ENCODE results near the gene METTL17. TPM values are rescaled to one million over a fixed set of nuclear protein-coding genes. Genes with fewer than 3 reads are reported as not detected.

The METTL17 gene
- total and polyA plus RNA-seq, 2 of the 8 experiments (the other 6 are each of a cell fraction or from before 2014, with no cell fraction given), result 73.8 to 138 TPM

DNA sequence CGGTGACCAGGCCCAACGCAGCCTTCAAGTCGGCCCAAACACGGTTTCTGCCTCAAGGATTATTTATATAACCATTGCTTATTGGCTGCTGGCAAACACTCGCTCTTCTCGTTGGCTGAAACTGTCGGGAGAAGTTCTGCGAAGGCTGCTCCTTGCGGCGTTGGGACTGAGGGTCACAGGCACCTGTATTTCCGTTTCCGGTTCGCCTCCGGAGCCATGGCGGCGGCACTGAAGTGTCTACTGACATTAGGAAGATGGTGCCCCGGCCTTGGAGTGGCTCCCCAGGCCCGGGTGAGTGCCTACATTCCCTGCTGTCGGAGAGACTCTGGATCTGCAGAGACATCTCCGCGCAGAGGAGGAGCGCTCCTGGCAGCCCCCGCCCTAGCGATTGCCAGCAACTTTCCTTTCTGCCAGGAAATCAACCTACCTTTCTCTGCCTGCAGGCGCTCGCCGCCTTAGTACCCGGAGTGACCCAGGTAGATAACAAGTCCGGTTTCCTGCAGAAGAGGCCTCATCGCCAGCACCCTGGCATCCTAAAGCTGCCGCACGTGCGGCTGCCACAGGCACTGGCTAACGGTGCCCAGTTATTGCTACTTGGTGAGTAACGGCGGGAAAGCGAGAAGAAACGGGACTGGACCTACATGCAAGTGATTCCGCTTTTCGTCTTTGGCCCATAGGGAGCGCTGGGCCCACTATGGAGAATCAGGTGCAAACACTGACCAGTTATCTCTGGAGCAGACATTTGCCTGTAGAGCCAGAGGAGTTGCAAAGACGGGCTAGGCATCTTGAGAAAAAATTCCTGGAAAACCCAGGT is at the start of gene METTL17 (continued):
- no peak for TF ChIP-seq HDAC6 (IDR thresholded peaks at IDR 0.05; ENCODE audit: low read depth, low read length)
- TF ChIP-seq EZH2 (IDR thresholded peaks at IDR 0.05; ENCODE audit: low read depth, low read length, severe bottlenecking), result no peak
- no peak for TF ChIP-seq CHD1 (IDR thresholded peaks at IDR 0.05; ENCODE audit: low read depth, low read length)
- no peak for TF ChIP-seq RBBP5 (IDR thresholded peaks at IDR 0.05; ENCODE audit: borderline replicate concordance, low read depth, low read length)
- TF ChIP-seq, protein P1, sequence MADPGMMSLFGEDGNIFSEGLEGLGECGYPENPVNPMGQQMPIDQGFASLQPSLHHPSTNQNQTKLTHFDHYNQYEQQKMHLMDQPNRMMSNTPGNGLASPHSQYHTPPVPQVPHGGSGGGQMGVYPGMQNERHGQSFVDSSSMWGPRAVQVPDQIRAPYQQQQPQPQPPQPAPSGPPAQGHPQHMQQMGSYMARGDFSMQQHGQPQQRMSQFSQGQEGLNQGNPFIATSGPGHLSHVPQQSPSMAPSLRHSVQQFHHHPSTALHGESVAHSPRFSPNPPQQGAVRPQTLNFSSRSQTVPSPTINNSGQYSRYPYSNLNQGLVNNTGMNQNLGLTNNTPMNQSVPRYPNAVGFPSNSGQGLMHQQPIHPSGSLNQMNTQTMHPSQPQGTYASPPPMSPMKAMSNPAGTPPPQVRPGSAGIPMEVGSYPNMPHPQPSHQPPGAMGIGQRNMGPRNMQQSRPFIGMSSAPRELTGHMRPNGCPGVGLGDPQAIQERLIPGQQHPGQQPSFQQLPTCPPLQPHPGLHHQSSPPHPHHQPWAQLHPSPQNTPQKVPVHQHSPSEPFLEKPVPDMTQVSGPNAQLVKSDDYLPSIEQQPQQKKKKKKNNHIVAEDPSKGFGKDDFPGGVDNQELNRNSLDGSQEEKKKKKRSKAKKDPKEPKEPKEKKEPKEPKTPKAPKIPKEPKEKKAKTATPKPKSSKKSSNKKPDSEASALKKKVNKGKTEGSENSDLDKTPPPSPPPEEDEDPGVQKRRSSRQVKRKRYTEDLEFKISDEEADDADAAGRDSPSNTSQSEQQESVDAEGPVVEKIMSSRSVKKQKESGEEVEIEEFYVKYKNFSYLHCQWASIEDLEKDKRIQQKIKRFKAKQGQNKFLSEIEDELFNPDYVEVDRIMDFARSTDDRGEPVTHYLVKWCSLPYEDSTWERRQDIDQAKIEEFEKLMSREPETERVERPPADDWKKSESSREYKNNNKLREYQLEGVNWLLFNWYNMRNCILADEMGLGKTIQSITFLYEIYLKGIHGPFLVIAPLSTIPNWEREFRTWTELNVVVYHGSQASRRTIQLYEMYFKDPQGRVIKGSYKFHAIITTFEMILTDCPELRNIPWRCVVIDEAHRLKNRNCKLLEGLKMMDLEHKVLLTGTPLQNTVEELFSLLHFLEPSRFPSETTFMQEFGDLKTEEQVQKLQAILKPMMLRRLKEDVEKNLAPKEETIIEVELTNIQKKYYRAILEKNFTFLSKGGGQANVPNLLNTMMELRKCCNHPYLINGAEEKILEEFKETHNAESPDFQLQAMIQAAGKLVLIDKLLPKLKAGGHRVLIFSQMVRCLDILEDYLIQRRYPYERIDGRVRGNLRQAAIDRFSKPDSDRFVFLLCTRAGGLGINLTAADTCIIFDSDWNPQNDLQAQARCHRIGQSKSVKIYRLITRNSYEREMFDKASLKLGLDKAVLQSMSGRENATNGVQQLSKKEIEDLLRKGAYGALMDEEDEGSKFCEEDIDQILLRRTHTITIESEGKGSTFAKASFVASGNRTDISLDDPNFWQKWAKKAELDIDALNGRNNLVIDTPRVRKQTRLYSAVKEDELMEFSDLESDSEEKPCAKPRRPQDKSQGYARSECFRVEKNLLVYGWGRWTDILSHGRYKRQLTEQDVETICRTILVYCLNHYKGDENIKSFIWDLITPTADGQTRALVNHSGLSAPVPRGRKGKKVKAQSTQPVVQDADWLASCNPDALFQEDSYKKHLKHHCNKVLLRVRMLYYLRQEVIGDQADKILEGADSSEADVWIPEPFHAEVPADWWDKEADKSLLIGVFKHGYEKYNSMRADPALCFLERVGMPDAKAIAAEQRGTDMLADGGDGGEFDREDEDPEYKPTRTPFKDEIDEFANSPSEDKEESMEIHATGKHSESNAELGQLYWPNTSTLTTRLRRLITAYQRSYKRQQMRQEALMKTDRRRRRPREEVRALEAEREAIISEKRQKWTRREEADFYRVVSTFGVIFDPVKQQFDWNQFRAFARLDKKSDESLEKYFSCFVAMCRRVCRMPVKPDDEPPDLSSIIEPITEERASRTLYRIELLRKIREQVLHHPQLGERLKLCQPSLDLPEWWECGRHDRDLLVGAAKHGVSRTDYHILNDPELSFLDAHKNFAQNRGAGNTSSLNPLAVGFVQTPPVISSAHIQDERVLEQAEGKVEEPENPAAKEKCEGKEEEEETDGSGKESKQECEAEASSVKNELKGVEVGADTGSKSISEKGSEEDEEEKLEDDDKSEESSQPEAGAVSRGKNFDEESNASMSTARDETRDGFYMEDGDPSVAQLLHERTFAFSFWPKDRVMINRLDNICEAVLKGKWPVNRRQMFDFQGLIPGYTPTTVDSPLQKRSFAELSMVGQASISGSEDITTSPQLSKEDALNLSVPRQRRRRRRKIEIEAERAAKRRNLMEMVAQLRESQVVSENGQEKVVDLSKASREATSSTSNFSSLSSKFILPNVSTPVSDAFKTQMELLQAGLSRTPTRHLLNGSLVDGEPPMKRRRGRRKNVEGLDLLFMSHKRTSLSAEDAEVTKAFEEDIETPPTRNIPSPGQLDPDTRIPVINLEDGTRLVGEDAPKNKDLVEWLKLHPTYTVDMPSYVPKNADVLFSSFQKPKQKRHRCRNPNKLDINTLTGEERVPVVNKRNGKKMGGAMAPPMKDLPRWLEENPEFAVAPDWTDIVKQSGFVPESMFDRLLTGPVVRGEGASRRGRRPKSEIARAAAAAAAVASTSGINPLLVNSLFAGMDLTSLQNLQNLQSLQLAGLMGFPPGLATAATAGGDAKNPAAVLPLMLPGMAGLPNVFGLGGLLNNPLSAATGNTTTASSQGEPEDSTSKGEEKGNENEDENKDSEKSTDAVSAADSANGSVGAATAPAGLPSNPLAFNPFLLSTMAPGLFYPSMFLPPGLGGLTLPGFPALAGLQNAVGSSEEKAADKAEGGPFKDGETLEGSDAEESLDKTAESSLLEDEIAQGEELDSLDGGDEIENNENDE (IDR thresholded peaks at IDR 0.05; ENCODE audit: insufficient replicate concordance, low read length), result no peak
- TF ChIP-seq, protein P2, sequence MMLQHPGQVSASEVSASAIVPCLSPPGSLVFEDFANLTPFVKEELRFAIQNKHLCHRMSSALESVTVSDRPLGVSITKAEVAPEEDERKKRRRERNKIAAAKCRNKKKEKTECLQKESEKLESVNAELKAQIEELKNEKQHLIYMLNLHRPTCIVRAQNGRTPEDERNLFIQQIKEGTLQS (IDR thresholded peaks at IDR 0.05; ENCODE audit: insufficient read depth, low read depth, low read length), result no peak
- TF ChIP-seq, protein P3, sequence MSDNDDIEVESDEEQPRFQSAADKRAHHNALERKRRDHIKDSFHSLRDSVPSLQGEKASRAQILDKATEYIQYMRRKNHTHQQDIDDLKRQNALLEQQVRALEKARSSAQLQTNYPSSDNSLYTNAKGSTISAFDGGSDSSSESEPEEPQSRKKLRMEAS (IDR thresholded peaks at IDR 0.05), result peak; percentile 57
- no peak for TF ChIP-seq SIRT6 (IDR thresholded peaks at IDR 0.05; ENCODE audit: low read length)
- no peak for TF ChIP-seq TEAD4 (IDR thresholded peaks at IDR 0.05; ENCODE audit: low read depth, low read length)
